HL-60 (cell line): ENCODE results near the gene IFT22.

ENCODE experiments used
- DNase-seq, 2 experiments: peaks; one replicate each; pipeline ENCODE4 v3.0.0-alpha.2; 2010 to 2020; ENCODE audit warnings: low read depth in 1 of 2, low spot score in 1 of 2
- H3K27ac ChIP-seq: fragments of 250-450 bp; sonication (Bioruptor Pico); replicated peaks from 2 replicates; pipeline ENCODE4 v1.5.1; 2020; ENCODE audit warnings: mild to moderate bottlenecking, moderate library complexity
- H3K27me3 ChIP-seq: fragments of 250-450 bp; sonication (Bioruptor Pico); 2 replicates; pipeline ENCODE4 v1.5.1; 2021; ENCODE audit warnings: mild to moderate bottlenecking, moderate library complexity; ENCODE audit not compliant: insufficient read depth, poor library complexity, severe bottlenecking
- H3K4me3 ChIP-seq: replicated peaks from 2 replicates; pipeline ENCODE4 v1.5.1; 2011; ENCODE audit warnings: mild to moderate bottlenecking, control low read depth, low read length; ENCODE audit not compliant: insufficient read depth
- CTCF ChIP-seq: IDR thresholded peaks from one replicate; pipeline ENCODE4 v1.5.1; 2011; ENCODE audit warnings: low read length, control low read depth, inconsistent platforms; ENCODE audit not compliant: insufficient read depth
- GABPA ChIP-seq: IDR thresholded peaks from 2 replicates; pipeline ENCODE4 v1.6.1; 2012; ENCODE audit warnings: low read depth
- POLR2AphosphoS5 ChIP-seq: IDR thresholded peaks from 2 replicates; pipeline ENCODE4 v1.6.1; 2012; ENCODE audit warnings: low read depth
- REST ChIP-seq: IDR thresholded peaks from 2 replicates; pipeline ENCODE4 v1.6.1; 2012; ENCODE audit warnings: low read depth; ENCODE audit not compliant: insufficient replicate concordance
- SPI1 ChIP-seq: IDR thresholded peaks from 2 replicates; pipeline ENCODE4 v1.6.1; 2012; ENCODE audit warnings: low read depth, mild to moderate bottlenecking, borderline replicate concordance

The IFT22 gene

GRCh38 chr7:101367676-101368075 is 46.1 kb upstream of the IFT22 start:
- TF ChIP-seq POLR2AphosphoS5 = no peak
- DNase-seq = no peak
- H3K27me3 ChIP-seq = peaks cover 11% of the 10 kb centered on the region
- no peak overlapping the region for H3K27ac ChIP-seq
- no peak overlapping the region for H3K4me3 ChIP-seq

- Histone ChIP-seq H3K27me3 (peaks cover 23% of the 10 kb centered on the region), H3K4me3 (no peak overlapping the region), H3K27ac (no peak overlapping the region)
- no peak for DNase-seq
- TF ChIP-seq GABPA (no peak), REST (no peak), SPI1 (no peak), POLR2AphosphoS5 (no peak)
Measured at GRCh38 chr7:101365956-101366355, 44.3 kb upstream of the IFT22 start.

GRCh38 chr7:101363734-101364374 is 42.2 kb upstream of the IFT22 start:
- Histone ChIP-seq H3K4me3 (no peak overlapping the region), H3K27ac (no peak overlapping the region), H3K27me3 (peaks cover 23% of the 10 kb centered on the region)
- peak; percentile 28 to 78 for DNase-seq
- TF ChIP-seq CTCF (peak; percentile 66), POLR2AphosphoS5 (no peak)

- H3K27ac ChIP-seq = no peak overlapping the region
- DNase-seq = no peak
- TF ChIP-seq REST (no peak), GABPA (no peak), CTCF (no peak)
- H3K27me3 ChIP-seq = peaks cover 23% of the 10 kb centered on the region
- H3K4me3 ChIP-seq = no peak overlapping the region
Measured at GRCh38 chr7:101363196-101363733, 41.7 kb upstream of the IFT22 start.
